GM11168 (cell line): ENCODE measurements around the gene FMN2.
"Not testable (repeated sequence)": the region's sequence is repeated elsewhere in the genome, so short reads cannot be mapped to it uniquely, and the experiment has no call there.

Source experiments
- in situ Hi-C: fragments of 300-500 bp; cut with MboI; formaldehyde crosslinking; loops from one replicate; pipeline ENCODE4 v1.12.0; 2022; ENCODE audit warnings: low sequenced_read_pairs; ENCODE audit not compliant: unreplicated experiment

Gene FMN2

GRCh38 chr1:240134113-240134512 is 42.4 kb downstream of the FMN2 start:
- in situ Hi-C loops: no loop called here

GRCh38 chr1:240134596-240134995 is 42.9 kb downstream of the FMN2 start:
- in situ Hi-C loops: no loop called here

GRCh38 chr1:240136402-240136801 is 44.7 kb downstream of the FMN2 start:
- in situ Hi-C loops: no loop called here

- in situ Hi-C loops: no loop called here
These were observed 47.2 kb downstream of the FMN2 start for GRCh38 chr1:240138867-240139266.

- in situ Hi-C loops: no loop called here
These were observed 47.8 kb downstream of the FMN2 start for GRCh38 chr1:240139511-240139910.

GRCh38 chr1:240145120-240145519 is 53.4 kb downstream of the FMN2 start:
- in situ Hi-C loops: no loop called here

GRCh38 chr1:240148333-240148732 is 56.6 kb downstream of the FMN2 start:
- in situ Hi-C loops: no loop called here

GRCh38 chr1:240149484-240150094 is 57.9 kb downstream of the FMN2 start:
- in situ Hi-C loops: no loop called here

GRCh38 chr1:240151136-240151735 is 59.6 kb downstream of the FMN2 start:
- in situ Hi-C loops: no loop called here

GRCh38 chr1:240152611-240153297 is 61.1 kb downstream of the FMN2 start:
- in situ Hi-C loops: no loop called here

- in situ Hi-C loops: no loop called here
These were observed 63.9 kb downstream of the FMN2 start for GRCh38 chr1:240155605-240156004.

GRCh38 chr1:240164742-240165141 is 73.1 kb downstream of the FMN2 start:
- in situ Hi-C loops: no loop called here

- in situ Hi-C loops: no loop called here
These were observed 77.5 kb downstream of the FMN2 start for GRCh38 chr1:240169188-240169587.

- in situ Hi-C loops: no loop called here
These were observed 78.6 kb downstream of the FMN2 start for GRCh38 chr1:240170266-240170665.

- in situ Hi-C loops: no loop called here
These were observed 79.1 kb downstream of the FMN2 start for GRCh38 chr1:240170806-240171205.

- in situ Hi-C loops: no loop called here
These were observed 80.2 kb downstream of the FMN2 start for GRCh38 chr1:240171907-240172306.

- in situ Hi-C loops: no loop called here
These were observed 82.2 kb downstream of the FMN2 start for GRCh38 chr1:240173836-240174235.

- in situ Hi-C loops: no loop called here
These were observed 83.1 kb downstream of the FMN2 start for GRCh38 chr1:240174734-240175133.

- in situ Hi-C loops: no loop called here
These were observed 86.7 kb downstream of the FMN2 start for GRCh38 chr1:240178366-240178765.

- in situ Hi-C loops: not testable (repeated sequence)
These were observed 93.0 kb downstream of the FMN2 start for GRCh38 chr1:240184682-240185081.

GRCh38 chr1:240188139-240188538 is 96.5 kb downstream of the FMN2 start:
- in situ Hi-C loops: no loop called here
